ENCODE results near the gene CCDC86. TPM values are rescaled to one million over a fixed set of nuclear protein-coding genes. Genes with fewer than 3 reads are reported as not detected.

Gene CCDC86
- total and polyA plus RNA-seq, 10 of the 15 experiments (the other 5 are each of a cell fraction or from before 2014, with no cell fraction given), result 2.0 to 87.2 (median 38.7) TPM

DNA sequence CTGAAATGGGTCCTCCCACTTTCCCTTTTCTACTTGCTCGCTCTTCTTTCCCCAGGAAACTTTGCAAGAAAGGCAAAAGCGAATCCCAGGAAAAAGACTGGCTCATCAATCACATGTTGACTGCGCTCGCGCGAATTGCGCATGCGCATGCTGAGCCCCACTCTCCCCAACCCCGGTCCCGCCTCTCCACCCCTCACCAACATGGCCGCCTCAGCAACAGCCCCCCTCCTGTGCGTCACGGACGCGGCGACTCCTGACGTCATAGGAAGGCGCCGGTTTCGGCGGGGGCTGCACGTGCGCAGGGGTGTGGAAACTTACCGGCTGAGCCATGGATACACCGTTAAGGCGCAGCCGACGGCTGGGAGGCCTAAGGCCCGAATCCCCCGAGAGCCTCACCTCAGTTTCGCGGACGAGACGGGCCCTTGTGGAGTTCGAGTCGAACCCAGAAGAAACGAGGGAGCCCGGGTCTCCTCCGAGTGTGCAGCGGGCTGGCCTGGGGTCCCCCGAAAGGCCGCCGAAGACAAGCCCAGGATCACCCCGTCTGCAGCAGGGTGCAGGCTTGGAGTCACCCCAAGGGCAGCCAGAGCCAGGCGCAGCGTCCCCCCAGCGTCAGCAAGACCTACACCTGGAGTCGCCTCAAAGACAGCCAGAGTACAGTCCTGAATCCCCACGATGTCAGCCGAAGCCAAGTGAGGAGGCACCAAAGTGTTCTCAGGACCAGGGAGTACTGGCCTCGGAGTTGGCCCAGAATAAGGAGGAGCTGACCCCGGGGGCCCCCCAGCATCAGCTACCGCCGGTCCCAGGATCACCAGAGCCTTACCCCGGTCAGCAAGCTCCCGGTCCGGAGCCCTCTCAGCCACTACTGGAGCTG lies at the start of gene CCDC86 (continued):
- TF ChIP-seq NR2C1 (IDR thresholded peaks at IDR 0.05) (no peak), BHLHE40 (IDR thresholded peaks at IDR 0.05; ENCODE audit: borderline replicate concordance in 1 of 2, low read depth in 2 of 2, low read length in 1 of 2) (peak; percentile 100), RUNX3 (IDR thresholded peaks at IDR 0.05; ENCODE audit: low read length) (peak; percentile 64), FOXK2 (IDR thresholded peaks at IDR 0.05) (peak; percentile 87), RELA (IDR thresholded peaks at IDR 0.05; ENCODE audit: borderline replicate concordance, partially characterized antibody) (peak; percentile 93), TCF12 (IDR thresholded peaks at IDR 0.05; ENCODE audit: low read depth, low read length) (peak; percentile 69; the same call in 1 of the 2 replicates), YY1 (IDR thresholded peaks at IDR 0.05; ENCODE audit: low read depth, low read length) (peak; percentile 99), TBL1XR1 (IDR thresholded peaks at IDR 0.05; ENCODE audit: low read depth, low read length) (peak; percentile 62; the same call in 1 of the 2 replicates), ATF7 (IDR thresholded peaks at IDR 0.05; ENCODE audit: low read depth) (peak; percentile 95), SUZ12 (IDR thresholded peaks at IDR 0.05; ENCODE audit: unreplicated experiment) (no peak), ZNF274 (IDR thresholded peaks at IDR 0.05; ENCODE audit: insufficient read depth, insufficient read length) (no peak), ZSCAN29 (IDR thresholded peaks at IDR 0.05) (no peak), RCOR1 (conservative IDR thresholded peaks at IDR 0.05; ENCODE audit: low read depth, low read length) (no peak), SIN3A (IDR thresholded peaks at IDR 0.05; ENCODE audit: low read depth, low read length) (peak; percentile 99), HCFC1 (IDR thresholded peaks at IDR 0.05; ENCODE audit: low read length) (peak; percentile 91), NBN (IDR thresholded peaks at IDR 0.05) (peak; percentile 99), IKZF1 (conservative IDR thresholded peaks at IDR 0.05) (peak; percentile 88), NFYA (IDR thresholded peaks at IDR 0.05; ENCODE audit: borderline replicate concordance, low read depth, low read length) (no peak), RFX5 (IDR thresholded peaks at IDR 0.05; ENCODE audit: low read depth, low read length) (0 out of 2 replicates have a peak, but pooled peaks have one; percentile 46), BCL11A (IDR thresholded peaks at IDR 0.05; ENCODE audit: low read depth, low read length) (0 out of 2 replicates have a peak, but pooled peaks have one; percentile 31)
- TF ChIP-seq, protein P1, sequence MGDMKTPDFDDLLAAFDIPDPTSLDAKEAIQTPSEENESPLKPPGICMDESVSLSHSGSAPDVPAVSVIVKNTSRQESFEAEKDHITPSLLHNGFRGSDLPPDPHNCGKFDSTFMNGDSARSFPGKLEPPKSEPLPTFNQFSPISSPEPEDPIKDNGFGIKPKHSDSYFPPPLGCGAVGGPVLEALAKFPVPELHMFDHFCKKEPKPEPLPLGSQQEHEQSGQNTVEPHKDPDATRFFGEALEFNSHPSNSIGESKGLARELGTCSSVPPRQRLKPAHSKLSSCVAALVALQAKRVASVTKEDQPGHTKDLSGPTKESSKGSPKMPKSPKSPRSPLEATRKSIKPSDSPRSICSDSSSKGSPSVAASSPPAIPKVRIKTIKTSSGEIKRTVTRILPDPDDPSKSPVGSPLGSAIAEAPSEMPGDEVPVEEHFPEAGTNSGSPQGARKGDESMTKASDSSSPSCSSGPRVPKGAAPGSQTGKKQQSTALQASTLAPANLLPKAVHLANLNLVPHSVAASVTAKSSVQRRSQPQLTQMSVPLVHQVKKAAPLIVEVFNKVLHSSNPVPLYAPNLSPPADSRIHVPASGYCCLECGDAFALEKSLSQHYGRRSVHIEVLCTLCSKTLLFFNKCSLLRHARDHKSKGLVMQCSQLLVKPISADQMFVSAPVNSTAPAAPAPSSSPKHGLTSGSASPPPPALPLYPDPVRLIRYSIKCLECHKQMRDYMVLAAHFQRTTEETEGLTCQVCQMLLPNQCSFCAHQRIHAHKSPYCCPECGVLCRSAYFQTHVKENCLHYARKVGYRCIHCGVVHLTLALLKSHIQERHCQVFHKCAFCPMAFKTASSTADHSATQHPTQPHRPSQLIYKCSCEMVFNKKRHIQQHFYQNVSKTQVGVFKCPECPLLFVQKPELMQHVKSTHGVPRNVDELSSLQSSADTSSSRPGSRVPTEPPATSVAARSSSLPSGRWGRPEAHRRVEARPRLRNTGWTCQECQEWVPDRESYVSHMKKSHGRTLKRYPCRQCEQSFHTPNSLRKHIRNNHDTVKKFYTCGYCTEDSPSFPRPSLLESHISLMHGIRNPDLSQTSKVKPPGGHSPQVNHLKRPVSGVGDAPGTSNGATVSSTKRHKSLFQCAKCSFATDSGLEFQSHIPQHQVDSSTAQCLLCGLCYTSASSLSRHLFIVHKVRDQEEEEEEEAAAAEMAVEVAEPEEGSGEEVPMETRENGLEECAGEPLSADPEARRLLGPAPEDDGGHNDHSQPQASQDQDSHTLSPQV (IDR thresholded peaks at IDR 0.05), result peak; percentile 78; the same call in 1 of the 2 replicates
- TF ChIP-seq, protein P2, sequence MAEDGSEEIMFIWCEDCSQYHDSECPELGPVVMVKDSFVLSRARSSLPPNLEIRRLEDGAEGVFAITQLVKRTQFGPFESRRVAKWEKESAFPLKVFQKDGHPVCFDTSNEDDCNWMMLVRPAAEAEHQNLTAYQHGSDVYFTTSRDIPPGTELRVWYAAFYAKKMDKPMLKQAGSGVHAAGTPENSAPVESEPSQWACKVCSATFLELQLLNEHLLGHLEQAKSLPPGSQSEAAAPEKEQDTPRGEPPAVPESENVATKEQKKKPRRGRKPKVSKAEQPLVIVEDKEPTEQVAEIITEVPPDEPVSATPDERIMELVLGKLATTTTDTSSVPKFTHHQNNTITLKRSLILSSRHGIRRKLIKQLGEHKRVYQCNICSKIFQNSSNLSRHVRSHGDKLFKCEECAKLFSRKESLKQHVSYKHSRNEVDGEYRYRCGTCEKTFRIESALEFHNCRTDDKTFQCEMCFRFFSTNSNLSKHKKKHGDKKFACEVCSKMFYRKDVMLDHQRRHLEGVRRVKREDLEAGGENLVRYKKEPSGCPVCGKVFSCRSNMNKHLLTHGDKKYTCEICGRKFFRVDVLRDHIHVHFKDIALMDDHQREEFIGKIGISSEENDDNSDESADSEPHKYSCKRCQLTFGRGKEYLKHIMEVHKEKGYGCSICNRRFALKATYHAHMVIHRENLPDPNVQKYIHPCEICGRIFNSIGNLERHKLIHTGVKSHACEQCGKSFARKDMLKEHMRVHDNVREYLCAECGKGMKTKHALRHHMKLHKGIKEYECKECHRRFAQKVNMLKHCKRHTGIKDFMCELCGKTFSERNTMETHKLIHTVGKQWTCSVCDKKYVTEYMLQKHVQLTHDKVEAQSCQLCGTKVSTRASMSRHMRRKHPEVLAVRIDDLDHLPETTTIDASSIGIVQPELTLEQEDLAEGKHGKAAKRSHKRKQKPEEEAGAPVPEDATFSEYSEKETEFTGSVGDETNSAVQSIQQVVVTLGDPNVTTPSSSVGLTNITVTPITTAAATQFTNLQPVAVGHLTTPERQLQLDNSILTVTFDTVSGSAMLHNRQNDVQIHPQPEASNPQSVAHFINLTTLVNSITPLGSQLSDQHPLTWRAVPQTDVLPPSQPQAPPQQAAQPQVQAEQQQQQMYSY (CRISPR knock-in tag; IDR thresholded peaks at IDR 0.05), result no peak
- TF ChIP-seq, protein P3, sequence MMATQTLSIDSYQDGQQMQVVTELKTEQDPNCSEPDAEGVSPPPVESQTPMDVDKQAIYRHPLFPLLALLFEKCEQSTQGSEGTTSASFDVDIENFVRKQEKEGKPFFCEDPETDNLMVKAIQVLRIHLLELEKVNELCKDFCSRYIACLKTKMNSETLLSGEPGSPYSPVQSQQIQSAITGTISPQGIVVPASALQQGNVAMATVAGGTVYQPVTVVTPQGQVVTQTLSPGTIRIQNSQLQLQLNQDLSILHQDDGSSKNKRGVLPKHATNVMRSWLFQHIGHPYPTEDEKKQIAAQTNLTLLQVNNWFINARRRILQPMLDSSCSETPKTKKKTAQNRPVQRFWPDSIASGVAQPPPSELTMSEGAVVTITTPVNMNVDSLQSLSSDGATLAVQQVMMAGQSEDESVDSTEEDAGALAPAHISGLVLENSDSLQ (IDR thresholded peaks at IDR 0.05), result peak; percentile 89

Measured in GM12878 (cell line).